Endothelial cell of umbilical vein (primary cell): ENCODE measurements around the gene PRSS21. TPM values are rescaled to one million over a fixed set of nuclear protein-coding genes. Genes with fewer than 3 reads are reported as not detected.

ENCODE experiments used
- BruUV-seq: library from RNA; stranded (reverse); fragments of 400-500 nt; replicated peaks from 2 replicates; lab custom pipeline; 2021; lab: Mats Ljungman, UMichigan
- CTCF ChIA-PET: fragments of 300-600, 350-600 bp; sonication (Branson Sonifier 250); formaldehyde crosslinking; loops from one replicate; lab custom pipeline; 2021; ENCODE audit warnings: antibody characterized with exemption, inconsistent platforms; lab: Charles Lee
- POLR2A ChIA-PET: fragments of 300-600, 350-600 bp; sonication (Branson Sonifier 250); formaldehyde crosslinking; loops from one replicate; lab custom pipeline; 2021; ENCODE audit warnings: antibody characterized with exemption, inconsistent platforms; lab: Charles Lee
- DNase-seq: peaks from one replicate; pipeline ENCODE4 v3.0.0-alpha.2; 2011; ENCODE audit warnings: low read depth, low spot score
- FAIRE-seq: peaks from 2 replicates; lab custom pipeline; 2011; peaks lifted over from hg19 to GRCh38; lab: Jason Lieb, UNC
- H2AFZ ChIP-seq: 2 replicates; pipeline ENCODE4 v1.6.0; 2012; ENCODE audit warnings: low read depth, low read length, control low read depth, inconsistent platforms
- H3K27ac ChIP-seq: 2 replicates; pipeline ENCODE4 v1.5.1; 2011; ENCODE audit warnings: low read depth, mild to moderate bottlenecking, control low read depth, low read length, moderate library complexity; ENCODE audit not compliant: insufficient read depth
- H3K27me3 ChIP-seq, 2 experiments: 2 replicates each; pipeline versions ENCODE4 v1.6.0 to v1.6.1; 2011; ENCODE audit warnings: low read length in 2 of 2, mixed read lengths in 1 of 2; ENCODE audit not compliant: control insufficient read depth in 2 of 2, insufficient read depth in 2 of 2
- H3K36me3 ChIP-seq, 2 experiments: 2 replicates in 1 of 2; 3 replicates in 1 of 2; pipeline ENCODE4 v1.5.1; 2011; ENCODE audit warnings: low read length in 2 of 2, mild to moderate bottlenecking in 1 of 2, moderate library complexity in 1 of 2; ENCODE audit not compliant: control insufficient read depth in 2 of 2, insufficient read depth in 2 of 2; ENCODE audit errors: extremely low read depth in 1 of 2
- H3K4me1 ChIP-seq: 3 replicates; pipeline ENCODE4 v1.5.1; 2011; ENCODE audit warnings: mild to moderate bottlenecking, low read length; ENCODE audit not compliant: control insufficient read depth, insufficient read depth; ENCODE audit errors: extremely low read depth
- H3K4me2 ChIP-seq: 2 replicates; pipeline ENCODE4 v1.6.1; 2011; ENCODE audit warnings: low read length, control low read depth, mixed read lengths; ENCODE audit not compliant: insufficient read depth
- H3K4me3 ChIP-seq, 3 experiments: fragments of 200-600 bp in 1 of 3; sonication (generic), shearing (Covaris generic) in 1 of 3; replicated peaks in 1 of 3; 2 replicates each; pipeline ENCODE4 v1.5.1; 2011 to 2016; ENCODE audit warnings: control low read depth in 3 of 3, low read length in 3 of 3, mild to moderate bottlenecking in 2 of 3, inconsistent platforms in 1 of 3, low read depth in 1 of 3, moderate library complexity in 1 of 3; ENCODE audit not compliant: insufficient read depth in 1 of 3
- H3K79me2 ChIP-seq: 2 replicates; pipeline ENCODE4 v1.6.0; 2012; ENCODE audit warnings: low read length, inconsistent platforms; ENCODE audit not compliant: control insufficient read depth, insufficient read depth
- H3K9ac ChIP-seq: replicated peaks from 2 replicates; pipeline ENCODE3; 2011; ENCODE audit warnings: low read length, control low read depth; ENCODE audit not compliant: insufficient read depth; ENCODE audit errors: extremely low read depth
- H3K9me1 ChIP-seq: replicated peaks from 3 replicates; pipeline ENCODE4 v1.6.0; 2011; ENCODE audit warnings: mild to moderate bottlenecking, low read length; ENCODE audit not compliant: control insufficient read depth, insufficient read depth; ENCODE audit errors: extremely low read depth
- H3K9me3 ChIP-seq: replicated peaks from 2 replicates; pipeline ENCODE4 v1.5.1; 2012; ENCODE audit warnings: low read length, inconsistent platforms; ENCODE audit not compliant: control insufficient read depth, insufficient read depth
- H4K20me1 ChIP-seq: replicated peaks from 2 replicates; pipeline ENCODE3; 2011; ENCODE audit warnings: mild to moderate bottlenecking, low read length; ENCODE audit not compliant: control insufficient read depth, insufficient read depth; ENCODE audit errors: extremely low read depth
- CTCF ChIP-seq, 2 donors: IDR thresholded peaks; 1 replicate in 1 of 2; 2 replicates in 1 of 2; pipeline ENCODE4 v1.5.1; 2011; ENCODE audit warnings: low read length in 2 of 2, mild to moderate bottlenecking in 2 of 2, moderate library complexity in 2 of 2, control low read depth in 1 of 2, inconsistent platforms in 1 of 2, low read depth in 1 of 2; ENCODE audit not compliant: insufficient read depth in 1 of 2; ENCODE audit errors: extremely low read depth in 1 of 2
- FOS ChIP-seq: IDR thresholded peaks from 2 replicates; pipeline ENCODE4 v1.6.1; 2011; ENCODE audit warnings: mild to moderate bottlenecking, low read length, moderate library complexity, borderline replicate concordance; ENCODE audit not compliant: insufficient read depth
- dilution Hi-C: fragments of 300-500 bp; cut with MboI; formaldehyde crosslinking; loops from one replicate; pipeline ENCODE4 v1.15.0; 2019; ENCODE audit warnings: low sequenced_read_pairs; ENCODE audit not compliant: extremely low pct_ligation_motif_present
- intact Hi-C: fragments of 100-400 bp; cut with micrococcal nuclease; formaldehyde crosslinking; loops from one replicate; pipeline ENCODE4 v1.10.0; 2022
- polyA plus RNA-seq, 4 experiments: library from polyadenylated mRNA; depleted of rRNA in 3 of 4; stranded (reverse) in 3 of 4; unstranded in 1 of 4; fragments of >200 nt; gene quantifications; 2 replicates each; pipeline versions ENCODE4 v1.2.1 to v1.2.3, GENCODE V29; 2011 to 2012; ENCODE audit warnings: missing spikeins in 1 of 4
- total RNA-seq: library from RNA; stranded (reverse); gene quantifications from 2 replicates; pipeline ENCODE4 v1.2.3, GENCODE V29; 2021

Gene PRSS21
- total and polyA plus RNA-seq, 2 donors (not counting 3 experiments of a cell fraction or from before 2014, with no cell fraction given): 0.28 TPM; not detected in 1

- no peaks in the 10 kb centered on the region for H3K36me3 ChIP-seq
- H2AFZ ChIP-seq: no peak overlapping the region
- no peaks in the 10 kb centered on the region for H3K27me3 ChIP-seq
- POLR2A ChIA-PET: interaction anchor here (1.6 kb wide), 1 partner anchor 29 kb away, joined by 8 read pairs; no protein-coding TSS in a partner anchor
- peaks cover 23% of the 10 kb centered on the region for H3K4me1 ChIP-seq
- H3K27ac ChIP-seq: no peak overlapping the region
- no peaks in the 10 kb centered on the region for H3K79me2 ChIP-seq
- H3K4me2 ChIP-seq: no peak overlapping the region
- peak; percentile 95 to 98 for TF ChIP-seq CTCF (IDR thresholded peaks at IDR 0.05; ENCODE audit: extremely low read depth in 1 of 2, insufficient read depth in 1 of 2, low read depth in 1 of 2, low read length in 2 of 2)
- TF ChIP-seq FOS: no peak
- FAIRE-seq (peak; percentile 94), DNase-seq (peak; percentile 70)
- CTCF ChIA-PET: interaction anchor here (0.9 to 6.4 kb wide), 36 partner anchors 9 to 157 kb away, joined by 3 to 372 read pairs (median 7); partner anchors contain the start of genes FLYWCH1, FLYWCH2, KCTD5 and PAQR4
- H3K9me3 ChIP-seq: no peaks in the 10 kb centered on the region
- no peak overlapping the region for H3K9ac ChIP-seq
- intact Hi-C loops (loop anchor here (1.0 to 10.0 kb wide), 5 partner anchors 29 to 122 kb away; partner anchors contain the start of gene ELOB), dilution Hi-C loops (no loop called here)
- BruUV-seq: no TSS peak
- H4K20me1 ChIP-seq: no peaks in the 10 kb centered on the region
- H3K9me1 ChIP-seq: no peaks in the 10 kb centered on the region
- no peak overlapping the region for H3K4me3 ChIP-seq
Observed at GRCh38 chr16:2838928-2839327, 21.9 kb downstream of the PRSS21 start.
